COR-L47 (cell line): ENCODE results near the gene MED6.

ENCODE experiments used
- DNase-seq: peaks from one replicate; lab custom pipeline; 2025; lab: John Stamatoyannopoulos, UW

The MED6 gene

GRCh38 chr14:70597731-70598130 lies 2.7 kb downstream of the MED6 start:
- no peak for DNase-seq

GRCh38 chr14:70595443-70596185 lies 4.8 kb downstream of the MED6 start:
- no peak for DNase-seq

DNA sequence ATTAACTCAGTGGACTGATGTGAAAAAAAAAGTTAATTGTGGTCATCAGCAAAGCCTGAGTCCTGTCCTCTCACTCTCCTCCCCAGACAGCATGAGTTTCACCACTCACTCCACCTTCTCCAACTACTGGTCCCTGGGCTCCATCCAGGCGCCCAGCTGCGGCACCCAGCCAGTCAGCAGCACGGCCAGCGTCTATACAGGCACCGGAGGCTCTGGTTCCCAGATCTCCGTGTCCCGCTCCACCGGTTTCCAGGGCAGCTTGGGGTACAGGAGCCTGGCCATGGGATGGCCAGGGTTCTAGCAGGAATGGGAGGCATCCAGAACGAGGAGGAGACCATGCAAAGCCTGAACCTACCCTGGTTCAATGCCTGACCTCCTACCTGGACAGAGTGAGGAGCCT lies 6.0 kb downstream of the MED6 start:
- no peak for DNase-seq

DNA sequence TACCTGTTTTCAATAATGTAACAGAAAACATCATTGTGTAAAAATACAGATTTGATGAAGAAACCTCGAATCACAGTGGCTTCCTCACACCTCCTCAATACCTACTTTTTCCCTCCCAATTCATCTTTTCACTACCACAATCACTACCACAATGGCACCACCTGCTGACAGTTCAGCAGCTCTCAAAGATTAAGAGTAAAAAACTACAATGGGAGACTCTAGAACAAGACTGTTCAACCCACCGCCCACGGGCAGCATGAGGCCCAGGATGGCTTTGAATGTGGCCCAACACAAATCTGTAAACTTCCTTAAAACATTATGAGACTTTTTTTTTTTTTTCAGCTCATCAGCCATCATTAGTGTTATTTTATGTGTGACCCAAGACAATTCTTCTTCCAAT lies 15.2 kb downstream of the MED6 start:
- no peak for DNase-seq

DNA sequence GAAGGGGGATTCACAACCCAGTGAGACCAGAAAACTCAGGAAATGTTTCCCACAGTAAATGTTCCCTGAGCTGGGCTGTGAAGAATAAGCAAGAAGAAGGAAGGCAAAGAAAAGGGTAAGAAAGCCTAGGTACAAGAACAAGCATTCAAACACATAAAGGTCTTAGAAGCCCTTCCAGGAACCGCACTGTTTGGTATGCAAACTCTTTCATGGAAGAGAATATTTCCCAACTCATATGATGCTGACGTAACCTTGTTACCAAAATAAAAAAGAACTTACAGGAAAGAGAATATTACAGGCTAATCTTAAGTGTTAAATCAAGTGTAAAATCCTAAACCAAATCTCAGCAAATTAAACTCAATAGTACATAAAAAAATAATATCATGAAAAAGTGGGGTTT lies 23.6 kb downstream of the MED6 start:
- no peak for DNase-seq

DNA sequence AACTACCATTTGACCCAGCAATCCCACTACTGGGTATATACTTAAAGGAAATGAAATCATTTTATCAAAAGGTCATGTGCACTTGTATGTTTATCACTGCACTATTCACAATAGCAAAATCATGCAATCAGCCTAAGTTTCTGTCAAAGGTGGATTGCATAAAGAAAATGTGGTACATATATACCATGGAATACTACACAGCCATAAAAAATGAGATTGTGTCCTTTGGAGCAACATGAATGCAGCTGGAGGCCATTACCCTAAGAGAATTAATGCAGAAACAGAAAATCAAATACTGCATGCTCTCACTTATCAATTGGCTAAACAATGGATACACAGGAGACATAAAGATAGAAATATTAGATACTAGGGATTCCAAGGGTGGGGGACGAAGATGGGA lies 27.4 kb downstream of the MED6 start:
- no peak for DNase-seq

- DNase-seq, result no peak
Measured at GRCh38 chr14:70571139-70571538, 29.3 kb downstream of the MED6 start.

DNA sequence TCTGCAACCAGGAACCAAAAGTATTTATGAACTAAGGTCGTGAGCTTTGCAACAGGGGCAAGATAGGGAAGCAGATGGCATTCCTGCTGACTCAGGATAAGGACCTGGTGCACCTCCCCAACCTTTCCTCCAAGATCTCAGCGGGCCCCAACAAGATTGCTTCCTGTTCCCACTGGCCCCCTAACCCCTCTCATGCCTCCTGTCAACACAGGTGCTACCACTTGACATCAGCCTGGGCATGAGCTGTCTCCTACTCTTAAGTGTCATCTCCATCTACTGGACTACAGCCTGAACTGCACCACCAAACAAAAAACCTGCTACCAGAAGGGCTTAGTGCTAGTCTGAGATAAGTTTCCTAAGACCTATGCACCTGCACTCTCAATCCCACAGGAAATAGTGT lies 32.7 kb downstream of the MED6 start:
- peak; percentile 41 for DNase-seq

DNA sequence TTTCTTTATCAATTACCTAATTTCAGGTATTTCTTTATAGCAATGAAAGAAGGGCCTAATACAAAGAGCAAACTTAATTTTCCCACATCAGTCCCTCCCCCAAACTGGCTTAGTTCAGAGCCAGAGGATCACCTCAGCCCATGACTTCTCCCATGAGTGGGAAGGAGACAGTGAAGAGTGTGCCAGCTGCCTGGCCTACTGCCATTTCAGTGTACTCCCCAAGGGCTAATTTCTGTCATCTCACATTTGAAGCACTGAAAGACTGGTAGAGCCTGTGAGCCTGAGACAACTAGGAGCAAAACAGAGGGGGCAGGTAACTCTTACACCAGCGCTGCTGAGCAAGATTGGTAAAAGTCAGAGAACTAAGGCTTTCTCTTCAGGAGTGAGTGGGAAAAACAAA lies 36.6 kb downstream of the MED6 start:
- no peak for DNase-seq

- DNase-seq, result no peak
Measured at GRCh38 chr14:70563417-70563816, 37.0 kb downstream of the MED6 start.

- DNase-seq, result no peak
Measured at GRCh38 chr14:70558356-70558755, 42.1 kb downstream of the MED6 start.

DNA sequence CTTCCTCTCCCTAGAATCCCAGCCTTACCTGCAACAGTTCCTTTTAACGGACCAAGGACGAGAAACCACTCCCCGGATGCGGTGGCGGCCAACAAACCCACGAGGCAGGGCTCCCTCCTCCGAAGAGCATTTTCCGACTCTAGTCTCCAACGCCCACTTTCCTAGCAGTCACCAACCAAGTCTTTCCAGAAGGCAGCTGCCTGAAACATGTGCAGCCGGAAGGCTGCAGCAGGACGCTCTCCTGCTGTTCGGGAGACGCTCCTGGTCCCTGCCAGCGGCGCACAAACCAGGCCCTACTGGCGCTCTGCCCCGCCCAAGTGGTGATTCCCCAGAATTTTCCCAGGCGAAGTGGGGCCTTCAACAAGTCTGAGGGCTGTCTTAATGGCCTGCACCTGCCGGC lies 44.6 kb downstream of the MED6 start:
- no peak for DNase-seq

DNA sequence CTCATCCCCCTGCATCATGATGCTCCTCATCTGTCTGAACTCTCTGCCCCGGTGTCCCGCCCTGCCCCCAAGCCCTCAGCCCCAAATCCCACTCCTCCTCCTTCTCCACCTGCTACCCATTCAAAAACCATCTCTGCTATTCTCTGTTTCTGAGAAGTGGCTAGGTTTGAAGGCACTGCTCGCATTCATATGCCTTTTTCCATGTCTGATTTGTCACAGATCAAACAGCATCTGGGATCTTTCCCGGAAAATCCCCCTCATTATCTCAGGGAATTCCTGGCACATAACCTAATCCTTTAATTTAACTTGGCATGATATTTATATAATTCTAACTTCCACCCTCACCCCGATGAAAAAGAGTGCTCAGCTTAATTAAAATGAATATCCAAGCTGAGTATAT lies 62.4 kb downstream of the MED6 start:
- no peak for DNase-seq

- DNase-seq, result no peak
Measured at GRCh38 chr14:70536830-70537229, 63.6 kb downstream of the MED6 start.

DNA sequence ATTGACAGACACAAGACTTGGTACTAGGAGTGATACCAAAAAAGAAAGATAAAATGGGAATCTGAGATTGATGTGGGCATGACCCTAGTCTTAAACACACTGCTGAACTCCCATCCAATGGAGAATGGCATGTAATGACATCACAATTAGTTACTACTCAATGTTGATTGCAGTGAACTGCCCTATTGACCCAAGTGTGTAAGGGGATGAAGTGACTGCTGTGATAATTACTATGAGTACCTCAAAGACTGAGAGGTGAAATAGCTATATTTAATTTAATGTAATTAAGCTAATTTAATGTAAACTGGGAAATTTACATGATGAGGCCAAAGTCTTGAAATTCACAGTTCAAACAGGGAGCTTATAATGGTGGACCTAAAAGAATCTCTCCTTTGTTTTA lies 65.6 kb downstream of the MED6 start, which contains the start of gene ADAM20:
ADAM20 (minus strand) TSS at position 101 of the 400 bp plus-strand sequence. CDS start 10,247 bp downstream, outside the sequence.
- DNase-seq, result no peak
